Activated gamma-delta T cell treated with Interleukin-2 at 50 U/mL for 16 hours (primary cell): ENCODE results near the gene MFAP4.

ENCODE experiments used
- DNase-seq: peaks from one replicate; pipeline ENCODE4 v3.0.0-alpha.2; 2020

Gene MFAP4

DNA sequence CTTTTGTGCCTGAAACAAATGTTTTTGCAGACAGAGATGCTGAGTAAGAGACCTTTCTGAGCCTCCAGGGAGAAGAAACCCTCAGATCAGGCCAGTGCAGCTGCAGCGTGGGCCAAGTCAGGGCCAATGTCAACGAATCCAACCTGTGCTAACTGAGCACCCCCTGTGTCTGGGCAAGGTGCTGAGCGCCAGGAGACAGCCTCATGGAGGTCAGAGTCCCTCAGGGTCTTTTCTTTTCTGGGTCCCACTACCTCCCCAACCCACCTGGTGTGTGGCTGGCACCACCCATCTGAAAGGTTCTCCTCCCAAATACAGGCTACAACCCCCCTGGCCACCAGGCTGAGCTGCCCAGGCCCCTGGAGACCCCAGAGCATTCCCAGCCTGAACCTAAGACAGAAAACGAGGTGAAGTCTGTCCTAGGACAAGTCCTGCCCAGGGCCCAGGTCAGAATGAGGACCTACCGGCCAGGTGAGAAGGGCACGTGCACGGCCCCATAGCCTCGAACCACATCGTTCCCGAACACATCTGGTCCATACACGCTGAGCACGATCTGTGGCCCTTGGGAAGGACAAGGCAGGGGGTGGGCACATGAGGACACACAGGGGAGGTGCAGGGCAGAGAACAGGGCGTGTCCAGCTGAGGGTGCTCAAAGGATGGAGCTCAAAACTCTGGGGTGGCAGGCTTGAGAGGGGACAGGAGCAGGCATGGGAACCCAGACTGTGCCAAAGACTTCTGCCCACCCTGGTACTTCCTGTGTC lies 39.5 kb downstream of the MFAP4 start:
- no peak for DNase-seq

DNA sequence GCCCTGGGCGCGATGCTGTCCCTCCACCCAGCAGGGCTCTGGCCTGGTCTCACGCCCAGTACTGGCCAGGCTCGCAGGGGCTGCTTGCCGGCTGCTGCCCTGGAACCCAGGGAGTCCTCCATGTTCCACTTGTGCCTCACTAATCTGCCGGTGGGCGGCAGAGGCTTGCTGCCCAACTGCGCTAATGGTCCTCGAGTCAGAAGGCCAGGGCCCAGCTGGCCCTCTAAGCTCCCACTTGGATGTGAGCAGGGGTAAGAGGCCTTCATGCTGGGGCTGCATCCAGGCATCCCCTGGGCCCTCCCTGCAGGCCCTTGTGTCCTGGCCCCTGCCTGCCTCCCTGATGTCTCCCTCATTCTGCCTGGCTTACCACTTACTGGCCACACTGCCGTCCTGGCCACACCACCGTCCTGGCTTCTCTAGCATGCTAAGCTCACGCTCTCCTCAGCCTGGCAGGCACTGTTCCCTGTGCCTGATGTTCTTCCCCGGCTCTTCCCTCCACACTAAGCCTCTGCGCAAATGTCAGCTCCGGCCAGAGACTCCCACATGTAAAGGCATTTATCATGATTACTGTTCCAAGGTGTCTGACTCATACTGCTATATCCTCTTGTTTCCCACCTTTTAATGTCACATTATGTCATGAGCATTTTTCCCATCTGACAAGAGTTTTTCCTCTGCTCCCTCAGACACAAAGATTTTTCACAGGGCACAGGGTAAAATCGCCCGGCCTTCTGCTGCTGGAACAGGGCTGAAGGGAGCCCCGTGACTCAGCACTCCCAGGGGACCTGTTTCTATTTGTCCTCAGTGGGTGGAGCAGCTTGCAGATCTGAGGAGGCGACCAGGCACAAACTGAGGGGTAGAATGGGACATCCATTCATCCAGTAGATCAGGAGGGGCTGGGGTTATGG lies 40.4 kb downstream of the MFAP4 start:
- no peak for DNase-seq

DNA sequence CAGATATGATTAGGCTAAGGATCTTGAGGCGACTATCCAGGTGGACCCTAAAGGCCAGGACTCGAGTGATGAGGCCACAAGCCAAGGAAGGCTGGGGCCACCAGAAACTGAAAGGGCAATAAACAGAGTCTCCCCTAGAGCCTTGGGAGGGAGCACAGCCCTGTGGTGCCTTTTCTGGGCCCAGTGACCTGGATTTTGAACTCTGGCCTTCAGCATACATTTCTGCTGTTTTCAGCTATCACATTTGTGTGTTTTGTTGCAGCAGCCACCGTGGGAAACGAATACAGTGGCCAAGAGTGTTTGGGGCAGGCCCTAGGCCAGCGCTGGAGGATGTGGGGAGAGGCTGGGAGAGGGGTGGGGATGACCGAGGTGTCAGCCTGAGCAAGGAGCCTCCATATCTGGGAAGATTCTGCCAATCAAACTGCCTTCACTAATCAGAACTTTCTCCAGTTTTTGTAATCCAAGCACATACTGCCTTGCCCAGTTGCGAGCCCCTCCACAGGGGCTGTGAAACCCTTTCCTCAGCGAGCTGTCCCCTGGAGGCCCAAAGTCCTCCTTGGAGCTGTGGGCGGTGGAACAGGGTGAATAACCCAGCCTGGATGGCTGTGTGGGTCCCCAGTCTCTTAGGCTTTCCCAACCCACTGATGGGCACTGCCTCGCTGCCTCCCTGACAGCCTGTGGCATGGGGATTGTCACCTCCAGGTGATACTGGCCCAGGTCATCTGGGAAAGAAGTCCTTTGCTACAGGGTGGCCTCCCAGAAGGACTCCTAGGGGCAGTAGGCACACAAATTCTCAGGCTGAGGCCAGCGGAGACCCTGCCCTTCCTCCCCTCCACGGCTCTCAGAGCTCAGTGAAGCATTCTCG lies 41.3 kb downstream of the MFAP4 start:
- no peak for DNase-seq

DNA sequence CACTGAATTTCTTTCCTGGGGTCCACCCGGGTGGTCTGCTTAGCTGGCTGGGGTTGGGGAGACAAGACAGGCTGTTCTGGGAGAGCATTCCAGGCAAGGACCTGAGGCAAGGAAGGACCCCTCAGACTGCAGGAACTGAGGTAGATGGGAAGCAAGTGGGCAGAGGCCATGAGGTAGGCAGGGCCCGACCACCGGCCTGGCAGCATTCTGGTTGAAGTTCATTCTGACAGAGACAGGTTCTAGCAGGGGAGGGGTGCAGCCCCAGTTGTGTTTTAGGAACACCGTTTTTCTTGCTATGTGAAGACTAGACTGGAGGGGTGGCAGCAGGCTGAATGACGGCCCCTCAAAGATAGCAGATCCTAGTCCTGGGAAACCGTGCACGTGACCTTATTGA lies 41.9 kb downstream of the MFAP4 start:
- DNase-seq, result no peak

DNA sequence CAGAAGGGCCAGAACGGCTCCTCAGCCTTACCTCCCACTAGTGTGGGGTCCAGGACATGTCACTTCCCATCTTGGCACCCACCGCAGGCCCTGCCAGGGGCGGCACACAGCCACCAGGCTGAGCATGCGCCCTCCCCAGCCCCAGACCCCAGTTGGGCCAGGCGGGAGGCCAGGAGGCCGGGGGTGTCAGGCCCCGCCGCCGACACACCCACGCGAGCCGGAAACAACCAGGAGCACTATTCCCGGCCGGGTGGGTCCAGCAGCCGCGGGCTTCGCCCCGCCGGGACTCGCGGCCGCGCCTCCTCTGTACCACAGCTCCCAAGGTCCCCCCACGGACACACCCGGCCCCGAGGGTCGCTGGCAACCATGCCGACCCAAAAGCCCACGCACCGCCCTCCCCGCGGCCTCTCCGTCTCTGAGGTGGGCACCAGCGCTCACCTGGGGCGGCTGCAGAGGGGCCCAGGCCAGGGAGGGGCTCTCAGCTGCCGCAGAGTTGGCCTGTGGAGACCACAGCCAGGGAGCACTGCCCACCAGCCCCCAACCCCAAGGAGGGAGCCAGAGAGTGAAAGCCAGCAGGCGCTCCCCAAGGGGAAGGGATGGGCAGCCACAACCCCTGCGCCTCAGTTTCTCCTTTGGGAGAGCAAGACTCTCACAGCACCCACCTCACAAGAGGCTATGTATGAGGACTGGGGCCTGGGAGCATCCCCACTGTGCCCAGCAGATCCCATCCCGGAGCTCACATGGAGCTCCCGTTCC lies 42.5 kb downstream of the MFAP4 start:
- no peak for DNase-seq

DNA sequence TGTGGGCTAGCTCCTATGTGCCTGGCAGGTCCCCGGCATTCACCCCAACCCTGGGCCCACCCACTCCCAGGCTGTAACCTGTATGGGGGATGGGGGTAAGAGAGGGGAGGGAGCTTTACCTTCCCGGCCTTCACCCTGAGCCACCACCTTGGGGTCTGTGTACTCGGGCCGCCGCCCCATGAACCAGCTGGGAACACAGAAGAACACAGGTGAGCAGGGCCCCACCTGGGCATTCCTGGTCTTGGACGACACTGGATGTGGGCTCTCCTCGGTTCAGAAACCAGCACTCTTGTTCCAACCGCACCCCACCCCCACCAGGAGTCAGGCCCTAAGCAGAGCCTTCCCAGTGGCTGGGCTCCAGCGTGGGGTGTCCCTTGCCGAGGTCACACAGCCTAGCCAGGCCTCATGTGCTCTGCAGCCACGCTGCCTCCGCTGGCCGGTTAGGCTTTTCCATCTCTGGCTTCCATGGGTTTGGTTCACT lies 43.3 kb downstream of the MFAP4 start:
- no peak for DNase-seq

DNA sequence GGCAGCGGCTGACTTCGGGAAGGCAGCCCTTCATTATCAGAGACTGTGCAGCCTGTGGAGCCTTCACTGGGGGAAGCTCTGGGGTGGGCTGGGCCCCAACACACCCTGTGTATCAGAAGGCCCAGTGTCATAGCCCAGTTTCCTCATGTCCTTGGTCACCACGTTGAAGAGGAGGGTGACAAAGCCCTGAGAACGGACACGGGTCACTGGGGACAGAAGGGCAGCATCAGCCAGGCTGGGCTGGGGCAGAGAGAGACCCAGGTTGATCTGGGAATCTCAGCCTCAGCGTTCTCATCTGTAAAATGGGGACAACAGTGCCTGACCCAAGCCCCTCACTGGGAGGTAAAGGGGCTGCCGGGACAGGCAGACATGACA lies 43.7 kb downstream of the MFAP4 start:
- no peak for DNase-seq

DNA sequence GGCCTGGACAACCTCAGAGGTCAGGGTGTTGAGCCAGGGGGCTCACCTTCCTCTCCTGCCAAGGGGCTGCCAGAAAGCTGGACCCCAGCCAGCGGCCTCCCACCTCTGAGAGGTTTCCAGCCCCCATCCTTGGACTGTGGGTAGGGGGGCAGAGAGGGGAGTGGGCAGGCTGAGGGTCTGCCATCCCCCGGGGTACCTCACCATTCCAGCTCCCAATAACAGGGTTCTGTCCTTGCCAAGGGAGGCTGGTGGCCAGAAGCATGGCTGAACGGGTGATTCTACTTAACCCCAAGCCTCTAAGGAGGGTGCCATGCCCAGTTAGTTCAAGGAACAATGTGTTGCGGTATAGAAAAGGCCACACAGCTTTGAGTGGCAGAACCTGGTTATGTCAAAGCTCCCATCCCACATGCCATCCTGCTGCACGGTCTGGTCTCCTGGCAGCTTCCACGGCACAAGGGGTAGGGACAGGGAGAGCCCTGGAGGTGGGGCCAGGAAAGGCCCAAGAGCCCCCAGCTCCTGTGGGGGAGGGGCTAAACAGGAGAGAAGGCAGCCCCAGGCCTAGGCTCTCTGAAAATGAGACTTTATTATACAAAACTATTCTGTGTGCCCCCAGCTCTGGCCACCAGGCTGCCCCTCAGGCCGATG lies 44.3 kb downstream of the MFAP4 start:
- no peak for DNase-seq

DNA sequence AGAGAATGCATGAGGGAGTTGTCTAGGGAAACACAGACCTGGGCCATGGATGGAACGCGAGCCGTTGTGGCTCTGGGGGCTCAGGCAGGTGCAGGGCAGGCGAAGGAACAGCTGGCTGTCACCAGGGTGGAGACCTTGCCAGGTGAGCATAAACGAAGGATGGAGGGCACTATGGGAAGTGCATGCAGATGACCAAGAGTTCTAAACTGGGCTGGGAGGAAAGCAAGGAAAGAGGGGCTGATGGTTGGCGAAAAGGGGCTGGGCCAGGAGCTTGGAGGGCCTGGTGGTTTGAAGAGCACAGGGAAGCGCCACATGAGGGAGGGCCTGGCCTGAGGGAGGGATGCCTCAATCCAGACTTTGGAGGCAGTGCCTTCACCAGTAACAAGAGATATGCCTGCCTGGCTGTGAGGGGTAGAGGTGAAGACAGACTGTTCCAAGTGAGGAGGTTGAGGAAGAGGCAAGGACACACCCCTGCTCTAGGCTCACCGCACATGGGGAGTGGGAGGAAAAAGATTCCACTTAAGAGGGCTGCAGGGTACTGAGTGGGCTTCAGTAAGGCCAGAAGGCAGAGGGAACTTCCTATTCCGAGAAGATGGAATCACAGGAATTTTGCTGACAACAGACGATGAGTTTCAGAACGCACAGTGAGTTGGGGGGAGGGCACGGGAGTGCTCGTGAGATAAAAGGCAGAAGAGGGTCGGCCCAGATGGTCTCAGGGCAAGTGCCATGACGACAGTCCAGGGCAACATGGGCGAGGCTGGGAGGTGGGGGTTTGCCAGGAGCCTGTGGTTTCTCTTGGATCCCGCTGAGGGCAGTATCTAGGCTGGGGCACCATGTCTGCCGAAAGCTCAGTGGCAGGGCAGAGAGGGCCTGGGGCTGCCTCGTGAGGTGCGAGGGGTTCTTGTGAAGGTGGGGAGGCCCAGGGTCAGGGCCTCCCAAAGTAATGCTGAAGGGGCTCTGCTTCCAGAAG lies 45.1 kb downstream of the MFAP4 start:
- DNase-seq, result no peak

DNA sequence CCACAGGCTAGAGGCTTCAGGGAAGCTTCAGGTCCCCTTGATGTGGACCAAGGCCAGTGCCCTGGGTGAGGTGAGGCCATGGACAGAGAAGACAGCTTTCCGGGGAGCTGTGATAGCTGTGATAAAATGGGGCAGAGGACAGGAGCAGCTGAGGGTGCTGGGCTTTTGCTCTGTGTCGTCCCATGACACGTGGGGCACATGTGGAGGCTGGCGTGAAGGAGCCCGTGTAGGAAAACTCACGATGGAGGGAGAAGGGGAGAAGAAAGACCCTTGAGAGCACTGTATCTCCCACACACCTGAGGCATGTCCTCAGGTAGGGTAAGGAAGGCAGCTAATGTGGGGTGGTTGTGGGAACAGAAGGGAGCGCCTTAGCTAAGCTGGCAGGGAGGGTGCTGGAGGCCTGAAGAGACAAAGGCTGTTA lies 45.8 kb downstream of the MFAP4 start:
- no peak for DNase-seq

DNA sequence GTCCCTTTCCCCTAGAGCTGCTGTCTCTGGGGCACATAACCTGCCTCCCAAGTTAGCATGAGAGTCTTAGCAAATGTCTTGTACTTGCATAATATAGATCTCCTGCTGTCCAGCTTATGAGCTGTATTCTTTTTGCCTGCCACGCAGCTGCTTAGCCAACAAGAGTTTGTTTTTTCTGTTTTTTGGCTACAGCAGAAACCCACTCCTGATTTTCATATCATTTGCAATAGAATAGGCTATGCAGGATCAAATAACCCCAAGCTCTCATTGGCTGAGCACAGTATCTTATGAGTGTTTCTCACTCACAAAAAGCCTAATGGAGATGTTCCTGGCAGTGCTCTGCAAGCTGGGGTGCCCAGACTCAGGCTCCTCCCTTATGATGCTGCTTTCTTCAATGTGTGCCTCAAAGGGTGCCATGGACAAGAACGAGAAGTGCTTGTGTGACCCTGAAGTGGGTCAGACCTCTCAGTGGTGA lies 47.6 kb downstream of the MFAP4 start:
- DNase-seq, result no peak

DNA sequence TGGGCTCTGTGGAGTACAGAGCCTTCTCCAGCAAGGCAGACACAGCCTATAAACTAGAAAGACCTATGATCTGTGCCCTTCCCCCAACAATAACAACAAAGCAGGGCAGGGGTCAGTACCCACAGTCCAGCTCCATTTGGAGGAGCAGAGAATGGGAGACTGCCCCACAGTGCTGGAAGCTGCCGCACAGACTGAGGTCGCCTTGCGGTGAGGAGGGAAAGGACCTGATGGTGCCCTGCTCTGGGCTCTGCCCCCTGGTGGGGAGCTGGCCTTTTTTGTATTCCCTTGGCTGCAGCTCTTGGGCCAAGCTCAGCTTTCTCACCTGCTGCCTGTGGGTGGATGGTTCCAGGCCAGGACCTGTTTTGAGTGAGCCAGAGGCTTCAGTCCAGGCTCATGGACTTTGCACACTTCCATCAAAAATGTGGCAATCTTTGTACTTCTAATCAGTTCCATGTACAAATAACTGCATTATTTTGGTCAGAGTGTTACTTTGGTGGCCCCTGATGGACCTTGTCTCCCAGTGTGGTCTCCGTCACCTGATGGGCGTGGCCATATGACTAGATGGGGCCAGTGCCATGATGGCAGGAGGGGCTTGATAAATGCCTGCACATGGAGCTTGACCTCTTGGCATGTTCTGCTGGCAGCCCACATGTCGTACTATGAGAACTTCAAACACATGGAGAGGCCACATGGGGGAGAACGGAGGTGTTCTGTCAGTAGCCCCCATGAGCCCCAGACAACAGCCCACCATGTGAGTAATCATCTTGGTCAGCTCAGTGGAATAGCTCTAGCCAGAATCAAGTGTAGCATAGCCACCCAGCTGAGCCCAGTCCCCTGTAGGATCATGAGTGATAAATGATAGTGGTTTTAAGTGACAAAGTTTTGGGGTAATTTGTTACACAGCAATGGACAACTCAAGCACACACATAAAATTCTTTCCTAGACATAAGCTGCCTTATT lies 48.7 kb downstream of the MFAP4 start:
- DNase-seq, result peak; percentile 57

DNA sequence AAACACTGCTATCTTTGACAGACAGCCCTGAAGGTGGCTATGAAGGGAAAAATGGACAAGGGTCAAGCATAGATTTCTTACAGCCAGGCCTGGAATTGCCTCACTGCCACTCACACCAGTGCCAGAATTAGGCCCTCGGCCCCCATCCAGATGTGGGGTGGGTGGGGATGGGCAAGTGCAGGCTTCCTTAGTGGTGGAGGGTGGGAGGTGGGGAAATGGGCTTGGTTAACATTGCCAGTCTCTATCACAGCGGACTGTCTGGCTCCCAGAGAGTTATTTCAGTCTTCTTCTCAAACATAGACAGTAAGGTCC lies 49.3 kb downstream of the MFAP4 start:
- no peak for DNase-seq

DNA sequence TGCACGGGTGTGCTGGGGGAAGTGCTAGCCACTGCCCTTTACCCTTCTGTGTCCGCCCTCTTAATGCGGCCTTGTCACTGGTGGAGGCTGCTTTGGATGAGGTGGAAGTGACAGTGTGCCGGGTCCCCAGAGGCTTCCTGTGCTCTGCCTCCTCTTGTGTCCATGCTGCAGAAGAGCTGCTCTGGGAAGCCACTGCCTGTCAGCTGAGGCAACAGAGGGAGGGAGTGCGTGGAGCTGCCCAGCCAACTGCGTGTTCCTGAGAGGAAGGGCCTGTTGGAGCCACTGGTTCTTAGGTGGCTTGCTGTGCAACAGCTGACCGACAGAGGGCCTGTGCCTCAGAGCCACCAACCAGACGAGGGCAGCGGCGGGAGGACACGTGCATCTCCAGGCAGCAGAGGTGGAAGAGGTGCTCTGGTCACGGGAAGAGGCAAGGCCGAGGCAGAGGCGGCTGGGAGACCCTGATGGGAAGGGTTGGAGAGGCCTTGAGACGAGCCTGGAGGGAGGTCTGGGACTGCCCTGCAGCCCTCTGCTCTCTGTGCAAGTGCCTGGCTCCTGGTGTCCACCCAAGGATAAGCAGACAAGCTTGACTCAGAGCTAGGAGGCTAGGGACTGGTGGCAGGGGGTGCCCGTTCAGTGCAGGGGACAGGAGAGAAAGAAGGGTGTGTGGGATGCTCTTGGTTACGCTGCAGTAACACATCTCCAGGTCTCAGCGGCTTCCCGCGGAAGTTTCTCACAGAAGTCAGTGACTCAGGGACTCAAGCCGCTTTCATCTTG lies 49.9 kb downstream of the MFAP4 start:
- no peak for DNase-seq

DNA sequence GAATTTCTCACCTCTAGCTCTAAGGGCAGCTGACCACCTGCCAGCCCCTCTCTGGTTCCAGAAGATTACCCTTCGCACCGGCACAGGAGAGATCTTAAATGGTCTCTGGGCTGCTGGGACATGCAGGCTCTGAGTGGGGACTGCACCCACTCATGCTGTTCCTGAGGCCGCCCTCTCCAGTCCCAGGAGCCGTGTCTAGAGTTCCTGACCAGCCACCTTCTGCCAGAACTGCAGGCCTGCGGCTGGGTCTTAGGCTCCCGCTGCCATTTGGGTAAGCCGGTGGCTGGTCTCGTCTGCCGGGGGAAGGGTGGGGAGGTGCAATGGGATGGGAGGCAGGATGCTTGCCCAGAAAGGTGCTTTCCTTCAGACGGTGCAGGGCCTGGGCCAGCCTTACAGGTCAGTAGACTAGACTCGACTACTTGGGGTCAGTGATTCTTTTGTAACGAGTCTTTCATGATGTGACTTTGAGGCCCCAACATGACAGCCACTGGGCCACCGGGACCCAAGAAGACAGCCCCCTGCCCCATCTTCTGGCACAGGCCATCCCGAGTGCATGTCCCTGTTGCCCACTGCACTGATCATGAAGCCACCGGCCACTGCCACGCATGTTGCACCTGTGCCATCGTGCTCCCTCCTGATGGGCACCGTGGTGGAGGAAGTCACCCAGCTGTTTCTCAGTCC lies 50.9 kb downstream of the MFAP4 start:
- no peak for DNase-seq

DNA sequence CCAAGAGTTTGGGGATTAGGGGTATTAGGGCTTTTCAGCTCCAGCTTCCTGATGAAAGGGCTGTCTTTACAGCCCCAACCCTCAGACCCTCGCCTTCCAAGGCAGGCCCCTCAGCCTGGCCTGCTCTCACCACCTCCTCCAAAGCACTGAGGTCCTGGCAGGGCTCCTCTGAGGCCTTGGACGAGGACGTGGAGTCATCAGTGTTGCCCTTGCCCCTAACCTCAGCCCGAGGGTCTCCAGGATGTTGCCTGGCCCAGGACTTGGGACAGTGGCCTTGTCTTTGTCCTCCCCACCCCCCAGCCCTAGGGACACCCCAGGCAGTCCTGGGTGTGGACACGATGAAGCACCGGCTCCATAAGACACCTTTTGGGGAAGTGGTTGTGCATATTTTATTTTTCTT lies 52.7 kb downstream of the MFAP4 start:
- no peak for DNase-seq

DNA sequence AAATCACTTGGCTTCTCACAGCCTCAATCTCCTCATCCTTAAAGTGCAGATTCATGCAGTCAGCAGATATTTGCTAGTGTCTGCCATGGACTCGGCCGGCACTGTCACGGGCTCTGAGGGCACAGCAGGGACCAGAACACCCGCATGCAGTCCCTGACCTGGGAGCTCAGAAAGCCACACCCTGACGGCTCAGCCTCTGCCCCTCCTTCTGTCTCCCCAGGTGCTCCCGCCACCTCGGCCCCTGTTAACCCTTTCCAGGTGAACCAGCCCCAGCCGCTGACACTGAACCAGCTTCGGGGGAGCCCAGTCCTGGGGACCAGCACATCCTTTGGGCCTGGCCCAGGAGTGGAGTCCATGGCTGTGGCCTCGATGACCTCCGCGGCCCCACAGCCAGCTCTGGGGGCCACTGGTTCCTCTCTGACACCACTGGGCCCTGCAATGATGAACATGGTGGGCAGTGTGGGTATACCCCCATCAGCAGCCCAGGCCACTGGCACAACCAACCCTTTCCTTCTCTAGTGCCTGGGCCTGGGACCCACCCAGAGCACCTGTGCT lies 53.2 kb downstream of the MFAP4 start:
- DNase-seq, result no peak
